KMS-11 (cell line): Measurements from ENCODE around the gene SORCS1.

ENCODE experiments used
- H2AFZ ChIP-seq: fragments of 200-600 bp; sonication (generic); 2 replicates; pipeline ENCODE4 v1.6.1; 2016; ENCODE audit warnings: antibody characterized with exemption, mixed run types, low read depth
- H3K27ac ChIP-seq: fragments of 200-600 bp; sonication (generic); 2 replicates; pipeline ENCODE4 v1.6.1; 2016; ENCODE audit warnings: mild to moderate bottlenecking, mixed run types
- H3K27me3 ChIP-seq: fragments of 200-600 bp; sonication (generic); 2 replicates; pipeline ENCODE4 v1.6.1; 2017; ENCODE audit warnings: mild to moderate bottlenecking, low read depth, mixed run types, moderate library complexity; ENCODE audit not compliant: insufficient read depth
- H3K36me3 ChIP-seq: fragments of 200-600 bp; sonication (generic); 2 replicates; pipeline ENCODE4 v1.6.1; 2017; ENCODE audit warnings: mild to moderate bottlenecking, mixed run types; ENCODE audit not compliant: insufficient read depth
- H3K4me1 ChIP-seq: fragments of 200-600 bp; sonication (generic); 2 replicates; pipeline ENCODE4 v1.6.1; 2016; ENCODE audit warnings: mild to moderate bottlenecking, low read depth, mixed run types; ENCODE audit not compliant: poor library complexity, severe bottlenecking
- H3K4me2 ChIP-seq: fragments of 200-600 bp; sonication (generic); 2 replicates; pipeline ENCODE4 v1.7.0; 2016; ENCODE audit warnings: mild to moderate bottlenecking, mixed run types
- H3K4me3 ChIP-seq: fragments of 200-600 bp; sonication (generic); IDR thresholded peaks from 2 replicates; pipeline ENCODE4 v1.6.1; 2017; ENCODE audit warnings: low read depth, low read length, mixed read lengths; ENCODE audit not compliant: insufficient read depth
- H3K79me2 ChIP-seq: fragments of 200-600 bp; sonication (generic); 2 replicates; pipeline ENCODE4 v1.6.1; 2016; ENCODE audit warnings: low read depth, mixed run types; ENCODE audit not compliant: insufficient read depth
- H3K9ac ChIP-seq: fragments of 200-600 bp; sonication (generic); 2 replicates; pipeline ENCODE4 v1.6.1; 2016; ENCODE audit warnings: mild to moderate bottlenecking, mixed run types
- H4K20me1 ChIP-seq: fragments of 200-600 bp; sonication (generic); 2 replicates; pipeline ENCODE4 v1.6.1; 2016; ENCODE audit warnings: mild to moderate bottlenecking, mixed run types; ENCODE audit not compliant: insufficient read depth
- CTCF ChIP-seq: fragments of 200-600 bp; sonication (generic); conservative IDR thresholded peaks from 2 replicates; pipeline ENCODE4 v1.6.1; 2017; ENCODE audit warnings: low read depth, mild to moderate bottlenecking, antibody characterized with exemption, low read length, moderate library complexity, mixed read lengths

Gene SORCS1

GRCh38 chr10:106570268-106570667, 594.2 kb downstream of the SORCS1 start:
- H3K36me3 ChIP-seq, result no peaks in the 10 kb centered on the region
- H3K27me3 ChIP-seq, result no peaks in the 10 kb centered on the region
- H3K27ac ChIP-seq, result no peak overlapping the region
- H3K4me1 ChIP-seq, result no peaks in the 10 kb centered on the region
- H3K4me3 ChIP-seq, result no peak overlapping the region
- H3K9ac ChIP-seq, result no peak overlapping the region
- no peak for TF ChIP-seq CTCF
- H3K79me2 ChIP-seq, result no peaks in the 10 kb centered on the region
- H3K4me2 ChIP-seq, result no peak overlapping the region
- H2AFZ ChIP-seq, result no peak overlapping the region
- no peaks in the 10 kb centered on the region for H4K20me1 ChIP-seq

GRCh38 chr10:106567629-106568028, 596.9 kb downstream of the SORCS1 start:
- Histone ChIP-seq H3K4me2 (no peak overlapping the region), H2AFZ (no peak overlapping the region), H3K27ac (no peak overlapping the region), H3K9ac (no peak overlapping the region), H3K4me3 (no peak overlapping the region), H4K20me1 (no peaks in the 10 kb centered on the region), H3K79me2 (no peaks in the 10 kb centered on the region), H3K4me1 (no peaks in the 10 kb centered on the region), H3K27me3 (no peaks in the 10 kb centered on the region), H3K36me3 (no peaks in the 10 kb centered on the region)
- no peak for TF ChIP-seq CTCF

GRCh38 chr10:106566873-106567272, 597.6 kb downstream of the SORCS1 start:
- no peak overlapping the region for H3K27ac ChIP-seq
- H4K20me1 ChIP-seq, result no peaks in the 10 kb centered on the region
- TF ChIP-seq CTCF, result no peak
- H3K27me3 ChIP-seq, result no peaks in the 10 kb centered on the region
- H3K4me3 ChIP-seq, result no peak overlapping the region
- H3K9ac ChIP-seq, result no peak overlapping the region
- no peak overlapping the region for H2AFZ ChIP-seq
- no peaks in the 10 kb centered on the region for H3K36me3 ChIP-seq
- no peaks in the 10 kb centered on the region for H3K4me1 ChIP-seq
- no peak overlapping the region for H3K4me2 ChIP-seq
- H3K79me2 ChIP-seq, result no peaks in the 10 kb centered on the region

GRCh38 chr10:106565546-106565945, 599.0 kb downstream of the SORCS1 start:
- H3K9ac ChIP-seq, result no peak overlapping the region

More at GRCh38 chr10:106565546-106565945, 599.0 kb downstream of the SORCS1 start:
- no peaks in the 10 kb centered on the region for H3K4me1 ChIP-seq
- H3K27me3 ChIP-seq, result no peaks in the 10 kb centered on the region
- H3K79me2 ChIP-seq, result no peaks in the 10 kb centered on the region
- no peak overlapping the region for H3K4me3 ChIP-seq
- no peak overlapping the region for H3K4me2 ChIP-seq
- TF ChIP-seq CTCF, result no peak
- H2AFZ ChIP-seq, result no peak overlapping the region
- H4K20me1 ChIP-seq, result no peaks in the 10 kb centered on the region
- no peak overlapping the region for H3K27ac ChIP-seq
- H3K36me3 ChIP-seq, result no peaks in the 10 kb centered on the region
